Mucosa of stomach (tissue), 1 donor: ENCODE data around the gene RSPO4.
"Not testable (repeated sequence)": the region's sequence is repeated elsewhere in the genome, so short reads cannot be mapped to it uniquely, and the experiment has no call there.

ENCODE experiments used
- H3K27me3 ChIP-seq: one replicate; pipeline ENCODE4 v1.7.0; 2013; ENCODE audit warnings: mild to moderate bottlenecking, low read length; ENCODE audit not compliant: control insufficient read depth, insufficient read depth
- H3K36me3 ChIP-seq: one replicate; pipeline ENCODE4 v1.7.0; 2013; ENCODE audit warnings: low read length; ENCODE audit not compliant: control insufficient read depth, insufficient read depth
- H3K4me1 ChIP-seq: one replicate; pipeline ENCODE4 v1.7.0; 2013; ENCODE audit warnings: mild to moderate bottlenecking, low read length; ENCODE audit not compliant: control insufficient read depth, insufficient read depth
- H3K4me3 ChIP-seq: one replicate; pipeline ENCODE4 v1.7.0; 2013; ENCODE audit warnings: low read length
- H3K9ac ChIP-seq: one replicate; pipeline ENCODE4 v1.7.0; 2013; ENCODE audit warnings: mild to moderate bottlenecking, low read length, moderate library complexity
- H3K9me3 ChIP-seq: one replicate; pipeline ENCODE4 v1.7.0; 2013; ENCODE audit warnings: mild to moderate bottlenecking, low read length, moderate library complexity; ENCODE audit not compliant: control insufficient read depth
- donor health status: Pancreatic carcinoma.

Gene RSPO4

DNA sequence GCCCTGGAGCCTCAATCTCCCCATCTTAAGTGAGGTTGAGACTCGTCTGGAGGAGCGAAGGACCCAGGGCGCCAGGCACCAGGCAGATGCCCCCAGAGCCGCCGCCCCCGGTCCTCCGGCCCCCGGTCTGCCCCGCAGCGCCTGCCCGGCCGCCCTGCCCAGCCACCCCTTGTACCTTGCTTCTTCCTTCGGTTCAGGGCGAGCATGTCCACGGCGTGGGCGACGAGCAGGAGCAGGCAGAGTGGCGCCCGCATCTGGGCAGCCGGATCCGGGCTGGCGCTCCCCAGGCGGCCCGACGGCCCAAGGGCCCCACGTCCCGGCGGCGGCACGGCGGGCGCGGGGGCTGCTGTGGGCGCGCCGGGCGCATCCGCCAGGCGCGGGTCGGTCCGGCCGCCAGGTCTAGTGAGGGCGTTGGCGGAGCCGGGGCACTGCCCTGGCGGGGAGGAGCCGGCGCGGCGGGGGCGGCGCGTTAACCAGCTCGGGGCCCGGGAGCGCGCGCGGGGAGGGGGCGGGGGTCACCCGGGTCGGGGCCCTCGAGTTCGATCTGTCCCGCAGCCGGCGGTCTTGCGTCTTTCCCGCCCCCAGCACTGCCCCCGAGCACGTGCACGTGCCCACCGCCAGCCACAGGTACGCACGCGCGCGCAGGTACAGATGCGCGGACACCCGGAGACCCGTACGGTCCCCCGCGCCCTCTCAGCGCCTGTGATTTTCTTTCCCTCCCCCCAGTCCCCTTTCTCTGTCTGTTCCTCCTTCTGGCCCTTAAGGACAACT is at the start of gene RSPO4:
RSPO4 (minus strand) TSS at position 401 of the 771 bp plus-strand sequence; CDS start at position 254, 147 bp downstream.
- Histone ChIP-seq H3K4me3 (no peak within 1 kb of the TSS), H3K27me3 (peaks cover 43% of the 10 kb centered on the region)

DNA sequence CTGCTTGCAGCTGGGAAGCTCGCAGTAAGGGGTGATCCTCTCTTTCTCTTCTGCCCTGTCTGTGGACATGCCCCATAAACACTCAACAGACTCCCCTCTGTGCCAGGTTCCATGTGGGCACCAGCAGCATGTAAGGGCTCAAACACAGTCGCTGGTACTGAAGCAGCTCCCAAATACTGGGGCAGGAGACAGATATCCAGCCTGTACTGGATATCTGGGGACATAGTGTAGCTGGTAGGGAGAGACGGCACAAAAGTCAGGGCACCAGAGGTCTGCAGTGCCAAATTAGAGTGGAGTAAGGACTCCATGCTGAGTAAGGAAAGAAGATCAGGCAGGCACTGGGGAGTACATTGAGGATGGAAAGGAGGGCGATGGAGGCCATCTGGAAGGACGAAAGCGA is 48.3 kb upstream of the RSPO4 start:
- Histone ChIP-seq H3K36me3 (no peaks in the 10 kb centered on the region), H3K9me3 (no peaks in the 10 kb centered on the region), H3K4me1 (no peaks in the 10 kb centered on the region)

More for the DNA sequence above, at the start of gene RSPO4:
- Histone ChIP-seq H3K9me3 (no peaks in the 10 kb centered on the region), H3K9ac (no peak within 1 kb of the TSS), H3K4me1 (peaks cover 5% of the 10 kb centered on the region), H3K36me3 (no peaks in the 10 kb centered on the region)

GRCh38 chr20:1045860-1046418 is 43.8 kb upstream of the RSPO4 start:
- Histone ChIP-seq H3K27me3 (no peaks in the 10 kb centered on the region), H3K4me3 (no peak overlapping the region), H3K4me1 (no peaks in the 10 kb centered on the region), H3K36me3 (no peaks in the 10 kb centered on the region), H3K9ac (no peak overlapping the region), H3K9me3 (no peaks in the 10 kb centered on the region)

More for the DNA sequence above, 48.3 kb upstream of the RSPO4 start:
- no peak overlapping the region for H3K9ac ChIP-seq
- no peaks in the 10 kb centered on the region for H3K27me3 ChIP-seq
- no peak overlapping the region for H3K4me3 ChIP-seq

DNA sequence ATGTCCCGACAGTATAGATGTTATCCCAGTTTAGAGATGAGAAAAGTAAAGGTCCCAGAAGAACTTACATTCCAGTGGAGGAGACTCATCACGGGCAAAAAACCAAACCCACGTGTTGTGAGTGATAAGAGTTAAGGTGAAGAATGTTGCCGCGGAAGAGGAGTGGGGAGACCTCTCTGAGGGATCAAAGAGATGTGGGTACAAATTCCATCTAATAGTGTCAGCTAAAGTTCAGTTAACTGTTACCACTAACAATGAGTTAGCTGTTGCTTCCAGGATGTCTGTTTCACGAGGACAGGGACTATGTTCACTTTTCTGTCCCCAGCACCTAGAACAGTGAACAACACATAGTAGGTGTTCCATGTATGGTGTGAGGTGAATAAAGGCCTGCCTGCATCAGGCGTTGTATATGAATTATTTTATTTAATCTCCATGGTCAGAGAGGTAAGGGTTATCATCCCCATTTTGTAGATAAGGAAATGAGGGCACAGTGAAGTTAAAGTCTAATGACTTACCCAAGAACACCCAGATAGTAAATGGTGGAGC is 39.8 kb upstream of the RSPO4 start:
- Histone ChIP-seq H3K4me3 (no peak overlapping the region), H3K9me3 (no peaks in the 10 kb centered on the region)

GRCh38 chr20:1038205-1038604 is 36.1 kb upstream of the RSPO4 start:
- H3K4me1 ChIP-seq, result no peaks in the 10 kb centered on the region
- H3K27me3 ChIP-seq, result no peaks in the 10 kb centered on the region
- no peaks in the 10 kb centered on the region for H3K9me3 ChIP-seq

More for the DNA sequence above, 39.8 kb upstream of the RSPO4 start:
- Histone ChIP-seq H3K36me3 (no peaks in the 10 kb centered on the region), H3K9ac (no peak overlapping the region), H3K4me1 (no peaks in the 10 kb centered on the region), H3K27me3 (no peaks in the 10 kb centered on the region)

GRCh38 chr20:1037039-1037438 is 34.9 kb upstream of the RSPO4 start:
- no peaks in the 10 kb centered on the region for H3K36me3 ChIP-seq
- no peak overlapping the region for H3K4me3 ChIP-seq
- no peak overlapping the region for H3K9ac ChIP-seq
- no peaks in the 10 kb centered on the region for H3K27me3 ChIP-seq
- no peaks in the 10 kb centered on the region for H3K4me1 ChIP-seq
- H3K9me3 ChIP-seq, result no peaks in the 10 kb centered on the region

More at GRCh38 chr20:1038205-1038604, 36.1 kb upstream of the RSPO4 start:
- Histone ChIP-seq H3K9ac (no peak overlapping the region), H3K4me3 (no peak overlapping the region), H3K36me3 (no peaks in the 10 kb centered on the region)

- Histone ChIP-seq H3K4me1 (no peaks in the 10 kb centered on the region), H3K9me3 (no peaks in the 10 kb centered on the region), H3K27me3 (no peaks in the 10 kb centered on the region), H3K36me3 (no peaks in the 10 kb centered on the region), H3K9ac (no peak overlapping the region), H3K4me3 (no peak overlapping the region)
These were observed 33.4 kb upstream of the RSPO4 start for GRCh38 chr20:1035466-1035865.

DNA sequence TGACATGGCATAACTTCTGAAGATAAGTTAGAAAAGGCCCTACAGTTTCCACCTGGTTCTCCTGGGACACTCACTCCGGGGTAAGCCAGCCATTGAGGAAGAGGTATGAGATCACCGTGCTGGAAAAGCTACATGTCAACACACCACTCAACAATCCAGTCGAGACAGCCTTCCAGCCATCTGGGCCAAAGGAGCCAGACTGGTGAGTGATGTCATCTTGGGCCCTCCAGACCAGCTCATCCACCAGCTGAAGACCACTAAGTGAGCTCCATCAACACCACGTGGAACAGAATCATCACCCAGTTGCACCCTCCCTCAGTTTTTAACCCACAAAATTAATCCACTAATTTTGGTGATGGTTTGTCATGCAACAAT is 32.3 kb upstream of the RSPO4 start:
- H3K9me3 ChIP-seq, result no peaks in the 10 kb centered on the region
- H3K27me3 ChIP-seq, result no peaks in the 10 kb centered on the region
- H3K36me3 ChIP-seq, result no peaks in the 10 kb centered on the region
- H3K9ac ChIP-seq, result no peak overlapping the region
- no peaks in the 10 kb centered on the region for H3K4me1 ChIP-seq
- H3K4me3 ChIP-seq, result no peak overlapping the region

DNA sequence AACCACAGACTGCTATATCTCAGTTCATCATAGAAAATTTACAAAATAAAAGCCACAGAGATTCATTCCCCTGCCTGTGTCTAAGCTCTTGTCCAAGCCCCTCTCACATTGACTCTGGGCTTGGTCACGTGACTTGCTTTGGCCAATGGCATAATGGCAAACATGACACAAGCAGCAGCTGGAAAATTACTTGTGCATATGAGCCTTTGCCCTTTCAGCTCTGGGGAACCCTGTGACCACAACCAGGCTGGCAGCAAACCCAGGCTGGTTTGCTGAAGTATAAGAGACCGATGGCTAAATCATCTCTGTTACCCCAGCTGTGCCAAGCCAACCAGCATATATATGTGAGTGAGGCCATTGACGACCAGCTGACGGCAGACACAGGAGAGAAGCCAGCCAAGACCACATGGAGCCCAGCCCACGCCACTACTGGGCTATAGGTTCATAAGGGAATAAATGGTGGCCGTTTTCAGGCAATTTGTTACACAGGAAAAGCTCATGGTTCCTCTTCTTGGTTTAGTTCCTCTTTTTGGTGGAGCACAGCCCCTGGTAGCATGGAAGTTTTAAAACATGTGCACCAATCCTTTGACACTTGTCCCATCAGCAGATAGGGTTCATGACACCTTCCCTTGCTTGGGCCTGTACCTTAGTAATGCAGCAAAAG is 31.8 kb upstream of the RSPO4 start:
- Histone ChIP-seq H3K4me3 (no peak overlapping the region), H3K27me3 (no peaks in the 10 kb centered on the region), H3K9ac (no peak overlapping the region), H3K9me3 (no peaks in the 10 kb centered on the region), H3K4me1 (no peaks in the 10 kb centered on the region), H3K36me3 (no peaks in the 10 kb centered on the region)

DNA sequence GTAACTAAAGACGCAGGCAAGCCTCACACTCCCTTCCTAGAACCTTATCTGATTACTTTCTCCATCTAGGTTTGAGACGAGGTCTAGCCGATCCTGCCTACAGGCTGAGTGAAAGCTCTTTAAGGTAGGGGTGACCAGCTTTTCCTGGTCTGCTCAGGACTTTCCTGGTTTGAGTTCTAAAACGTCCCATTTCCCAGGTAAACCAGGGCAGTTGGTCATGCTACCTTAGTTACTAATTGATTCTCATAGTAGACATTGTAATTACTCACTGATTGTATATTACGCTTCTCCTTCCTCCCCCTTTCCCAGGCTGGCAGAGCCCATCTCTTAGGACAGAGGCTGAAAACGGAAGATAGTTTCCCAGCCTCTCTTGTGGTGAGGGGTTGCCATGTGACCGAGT is 27.9 kb upstream of the RSPO4 start:
- Histone ChIP-seq H3K4me3 (no peak overlapping the region), H3K9me3 (no peaks in the 10 kb centered on the region), H3K36me3 (no peaks in the 10 kb centered on the region), H3K9ac (no peak overlapping the region), H3K4me1 (no peaks in the 10 kb centered on the region), H3K27me3 (no peaks in the 10 kb centered on the region)

DNA sequence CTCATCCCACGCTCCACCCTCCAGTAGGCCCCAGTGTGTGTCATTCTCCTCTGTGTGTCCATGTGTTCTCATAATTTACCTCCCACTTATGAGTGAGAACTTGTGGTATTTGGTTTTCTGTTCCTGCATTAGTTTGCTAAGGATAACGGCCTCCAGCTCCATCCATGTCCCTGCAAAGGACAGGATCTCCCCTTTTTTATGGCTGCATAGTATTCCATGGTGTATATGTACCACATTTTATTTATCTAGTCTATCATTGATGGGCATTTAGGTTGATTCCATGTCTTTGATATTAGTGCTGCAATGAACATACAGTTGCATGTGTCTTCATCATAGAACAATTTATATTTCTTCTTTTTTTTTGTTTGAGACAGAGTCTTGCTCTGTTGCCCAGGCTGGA is 24.1 kb upstream of the RSPO4 start:
- H3K4me3 ChIP-seq, H3K9me3 ChIP-seq, H3K27me3 ChIP-seq, H3K36me3 ChIP-seq, H3K4me1 ChIP-seq, H3K9ac ChIP-seq: not testable (repeated sequence)

DNA sequence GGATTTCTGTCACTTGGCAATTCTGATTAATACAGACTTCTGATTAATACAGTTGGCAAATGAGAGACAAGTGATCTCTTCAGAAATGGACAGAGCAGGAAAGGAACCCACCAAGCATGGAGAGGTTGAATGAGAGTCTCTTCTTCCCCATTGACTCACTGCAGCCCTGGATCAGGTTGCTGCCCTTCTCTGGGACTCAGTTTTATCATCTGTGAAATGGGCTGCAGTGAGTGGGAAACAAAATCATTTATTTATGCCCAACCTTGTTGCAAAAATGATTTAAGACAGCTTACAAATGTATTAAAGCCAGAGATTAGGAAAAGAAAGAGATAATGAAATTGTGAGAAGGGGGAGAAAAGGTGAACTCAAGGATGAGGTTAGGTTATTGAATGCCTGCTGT is 20.8 kb upstream of the RSPO4 start:
- Histone ChIP-seq H3K27me3 (no peaks in the 10 kb centered on the region), H3K9ac (no peak overlapping the region), H3K9me3 (no peaks in the 10 kb centered on the region), H3K4me3 (no peak overlapping the region), H3K4me1 (no peaks in the 10 kb centered on the region), H3K36me3 (no peaks in the 10 kb centered on the region)
